Mesenchymal stem cell (in vitro differentiated cells and primary cell): ENCODE data around the gene CMKLR1.

Source experiments
- DNase-seq: peaks from one replicate; pipeline ENCODE4 v3.0.0-alpha.2; 2013
- H2AFZ ChIP-seq: one replicate; pipeline ENCODE4 v1.6.1; 2013; ENCODE audit warnings: low read depth, mild to moderate bottlenecking, control low read depth, inconsistent platforms, low read length, moderate library complexity
- H2AK5ac ChIP-seq: 2 replicates; pipeline ENCODE4 v1.6.1; 2013; ENCODE audit warnings: low read length, moderate library complexity, mild to moderate bottlenecking, inconsistent platforms; ENCODE audit not compliant: severe bottlenecking
- H2BK120ac ChIP-seq: one replicate; pipeline ENCODE4 v1.6.1; 2013; ENCODE audit warnings: low read depth, mild to moderate bottlenecking, inconsistent platforms, low read length, moderate library complexity
- H2BK12ac ChIP-seq, 2 experiments: one replicate each; pipeline ENCODE4 v1.6.1; 2013; ENCODE audit warnings: inconsistent platforms in 2 of 2, low read length in 2 of 2, mild to moderate bottlenecking in 2 of 2, moderate library complexity in 2 of 2, control low read depth in 1 of 2
- H2BK15ac ChIP-seq: one replicate; pipeline ENCODE4 v1.6.1; 2013; ENCODE audit warnings: mild to moderate bottlenecking, low read depth, inconsistent platforms; ENCODE audit not compliant: poor library complexity, severe bottlenecking
- H2BK5ac ChIP-seq: 2 replicates; pipeline ENCODE4 v1.6.1; 2013; ENCODE audit warnings: low read depth, mild to moderate bottlenecking, low read length, control low read depth, inconsistent platforms; ENCODE audit not compliant: poor library complexity, severe bottlenecking
- H3K14ac ChIP-seq, 2 experiments: one replicate each; pipeline ENCODE4 v1.6.1; 2013; ENCODE audit warnings: inconsistent platforms in 2 of 2, low read length in 2 of 2, control low read depth in 1 of 2, mild to moderate bottlenecking in 1 of 2, moderate library complexity in 1 of 2
- H3K18ac ChIP-seq, 2 experiments: one replicate each; pipeline ENCODE4 v1.6.1; 2013; ENCODE audit warnings: inconsistent platforms in 2 of 2, low read length in 2 of 2, control low read depth in 1 of 2, low read depth in 1 of 2, mild to moderate bottlenecking in 1 of 2
- H3K23ac ChIP-seq, 2 experiments: one replicate each; pipeline ENCODE4 v1.6.1; 2013; ENCODE audit warnings: inconsistent platforms in 2 of 2, low read length in 2 of 2, mild to moderate bottlenecking in 2 of 2, moderate library complexity in 2 of 2, control low read depth in 1 of 2
- H3K27ac ChIP-seq: 2 replicates; pipeline ENCODE4 v1.5.1; 2013; ENCODE audit warnings: mild to moderate bottlenecking, moderate library complexity, low read length, control low read depth, inconsistent platforms; ENCODE audit not compliant: poor library complexity, severe bottlenecking
- H3K27me3 ChIP-seq, 2 experiments: 2 replicates each; pipeline versions ENCODE4 v1.6.1 to v1.7.0; 2013; ENCODE audit warnings: low read length in 2 of 2, mild to moderate bottlenecking in 2 of 2, moderate library complexity in 2 of 2, control low read depth in 1 of 2, inconsistent platforms in 1 of 2; ENCODE audit not compliant: control insufficient read depth in 1 of 2, insufficient read depth in 1 of 2
- H3K36me3 ChIP-seq, 2 experiments: 2 replicates each; pipeline versions ENCODE4 v1.6.1 to v1.7.0; 2013; ENCODE audit warnings: low read length in 2 of 2, control low read depth in 1 of 2, inconsistent platforms in 1 of 2, low read depth in 1 of 2, mild to moderate bottlenecking in 1 of 2; ENCODE audit not compliant: insufficient read depth in 2 of 2, control insufficient read depth in 1 of 2
- H3K4ac ChIP-seq, 2 experiments: one replicate each; pipeline ENCODE4 v1.6.1; 2013; ENCODE audit warnings: inconsistent platforms in 2 of 2, low read length in 2 of 2, mild to moderate bottlenecking in 2 of 2, moderate library complexity in 2 of 2, control low read depth in 1 of 2, low read depth in 1 of 2
- H3K4me1 ChIP-seq: 2 replicates; pipeline ENCODE4 v1.6.1; 2013; ENCODE audit warnings: low read depth, low read length, control low read depth; ENCODE audit not compliant: control insufficient read depth, insufficient read depth
- H3K4me2 ChIP-seq: 2 replicates; pipeline ENCODE4 v1.6.1; 2013; ENCODE audit warnings: low read length, mild to moderate bottlenecking, inconsistent platforms; ENCODE audit not compliant: poor library complexity, severe bottlenecking
- H3K4me3 ChIP-seq, 2 experiments: 2 replicates each; pipeline versions ENCODE4 v1.5.1 to v1.7.0; 2013; ENCODE audit warnings: low read length in 2 of 2, mild to moderate bottlenecking in 2 of 2, control low read depth in 1 of 2, low read depth in 1 of 2; ENCODE audit not compliant: insufficient read depth in 1 of 2
- H3K79me1 ChIP-seq: replicated peaks from 2 replicates; pipeline ENCODE4 v1.6.1; 2013; ENCODE audit warnings: mild to moderate bottlenecking, control low read depth, low read length, inconsistent platforms; ENCODE audit not compliant: poor library complexity, severe bottlenecking
- H3K9ac ChIP-seq: 2 replicates; pipeline ENCODE4 v1.7.0; 2013; ENCODE audit warnings: mild to moderate bottlenecking, low read length, moderate library complexity
- H3K9me3 ChIP-seq: 2 replicates; pipeline ENCODE4 v1.7.0; 2013; ENCODE audit warnings: mild to moderate bottlenecking, low read length; ENCODE audit not compliant: control insufficient read depth
- H4K8ac ChIP-seq: one replicate; pipeline ENCODE4 v1.6.1; 2013; ENCODE audit warnings: inconsistent platforms, mild to moderate bottlenecking, low read length, moderate library complexity
- H4K91ac ChIP-seq: one replicate; pipeline ENCODE4 v1.6.1; 2013; ENCODE audit warnings: mild to moderate bottlenecking, low read length, inconsistent platforms
- WGBS: methylation state at CpG from one replicate; pipeline ENCODE4 v1.1.7; 2013; ENCODE audit warnings: mixed read lengths; 5-methylcytosine and 5-hydroxymethylcytosine counted together

The CMKLR1 gene

DNA sequence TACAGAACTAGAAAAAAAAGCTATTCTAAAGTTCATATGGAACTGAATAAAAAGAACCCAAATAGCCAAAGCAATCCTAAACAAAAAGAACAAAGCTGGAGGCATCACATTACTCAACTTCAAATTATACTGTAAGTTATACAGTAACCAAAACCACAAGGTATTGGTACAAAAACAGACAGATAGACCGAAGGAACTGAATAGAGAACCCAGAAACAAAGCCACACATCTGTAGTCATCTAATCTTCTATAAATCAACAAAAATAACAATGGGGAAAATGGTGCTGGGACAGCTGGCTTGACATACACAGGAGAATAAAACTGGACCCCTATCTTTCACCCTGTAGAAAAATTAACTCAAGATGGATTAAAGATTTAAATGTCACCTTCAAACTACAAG lies 38.1 kb upstream of the CMKLR1 start:
- H3K36me3 ChIP-seq, result no peaks in the 10 kb centered on the region
- no peak overlapping the region for H4K8ac ChIP-seq
- DNase-seq, result no peak
- no peak overlapping the region for H2BK5ac ChIP-seq
- H3K9ac ChIP-seq, result no peak overlapping the region
- no peaks in the 10 kb centered on the region for H3K4me1 ChIP-seq
- H2AFZ ChIP-seq, result no peak overlapping the region
- no peak overlapping the region for H3K18ac ChIP-seq
- WGBS, result no CpG with 5 or more reads among the region's 1 CpG
- peaks cover 33% of the 10 kb centered on the region for H3K9me3 ChIP-seq
- no peak overlapping the region for H2BK120ac ChIP-seq
- H4K91ac ChIP-seq, result no peak overlapping the region
- H3K79me1 ChIP-seq, result no peaks in the 10 kb centered on the region
- H3K4me2 ChIP-seq, result no peak overlapping the region
- no peak overlapping the region for H3K4me3 ChIP-seq
- H3K14ac ChIP-seq, result no peak overlapping the region
- H2BK15ac ChIP-seq, result no peak overlapping the region
- no peak overlapping the region for H3K27ac ChIP-seq
- no peak overlapping the region for H3K4ac ChIP-seq
- H3K23ac ChIP-seq, result no peak overlapping the region
- no peak overlapping the region for H2BK12ac ChIP-seq
- H2AK5ac ChIP-seq, result no peak overlapping the region
- peaks cover 0 to 25% of the 10 kb centered on the region in 2 experiments for H3K27me3 ChIP-seq

DNA sequence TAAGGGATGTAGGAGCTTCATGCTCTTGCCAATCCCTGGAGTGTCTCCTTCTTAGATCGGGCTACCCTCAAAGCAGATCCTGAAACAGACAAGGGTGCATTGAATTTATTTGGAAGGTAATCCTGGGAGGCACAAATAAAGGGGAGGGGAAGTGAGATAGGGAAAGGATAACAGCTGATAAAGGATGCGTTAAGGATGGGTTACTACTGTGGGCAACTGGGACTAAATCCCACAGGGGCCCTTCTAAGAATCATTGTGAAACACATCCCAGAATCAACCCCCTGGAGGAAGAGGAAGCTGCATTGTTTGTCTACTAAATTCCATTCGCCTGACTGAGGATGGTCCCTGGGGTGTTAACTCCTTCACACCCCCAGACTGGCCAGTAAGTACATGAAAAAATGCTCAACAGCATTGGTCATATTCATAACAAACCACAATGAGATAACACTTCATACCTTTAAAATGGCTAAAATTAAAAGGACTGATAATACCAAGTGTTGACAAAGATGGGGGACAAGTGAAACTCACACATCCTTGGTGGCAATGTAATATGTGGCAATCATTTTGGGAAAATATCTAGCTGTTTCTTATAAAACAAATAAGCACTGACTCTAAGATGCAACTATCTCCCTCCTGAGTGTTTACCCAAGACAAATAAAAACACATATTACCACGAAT lies 37.0 kb upstream of the CMKLR1 start:
- no peak overlapping the region for H2BK120ac ChIP-seq
- WGBS, result 31% methylated on average over 4 of the region's 4 CpGs

DNA sequence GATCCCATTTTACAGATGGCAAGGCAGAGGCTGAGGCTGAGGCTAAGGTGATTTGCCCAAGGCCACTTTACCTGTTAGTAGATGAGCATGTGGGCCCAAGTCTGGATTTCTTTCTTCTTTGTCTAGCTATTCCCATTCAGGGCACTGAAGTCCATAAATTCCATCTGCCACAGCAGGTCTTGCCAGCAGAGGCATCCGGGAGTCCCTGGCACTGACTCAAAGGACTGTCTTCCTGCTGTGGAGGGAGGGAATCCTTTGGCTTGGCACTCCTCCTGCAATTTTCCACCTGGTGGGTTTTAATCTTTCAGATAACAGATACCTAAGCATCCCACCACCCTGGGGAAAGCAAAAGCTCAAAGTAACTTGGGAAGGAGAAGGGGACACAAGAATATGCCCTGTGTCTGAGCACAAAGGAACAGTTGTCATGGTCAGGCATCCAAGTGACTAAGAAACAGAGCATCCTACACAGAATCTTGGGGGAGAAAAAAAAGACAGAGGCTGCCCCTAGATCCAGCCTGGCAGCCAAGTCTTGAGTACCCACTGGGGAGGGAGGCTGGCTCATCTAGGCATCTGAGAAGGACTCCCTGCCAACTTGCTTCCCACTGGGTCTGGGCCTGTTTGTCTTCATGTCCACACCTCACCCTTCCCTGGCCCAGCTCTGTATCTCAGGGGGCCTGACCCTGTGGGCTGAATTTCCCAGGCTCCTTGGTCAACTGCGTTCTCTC lies 35.6 kb upstream of the CMKLR1 start:
- Histone ChIP-seq H3K4me2 (no peak overlapping the region), H2BK15ac (no peak overlapping the region), H4K8ac (no peak overlapping the region), H2BK12ac (no peak overlapping the region), H3K4me3 (no peak overlapping the region), H3K9me3 (peaks cover 33% of the 10 kb centered on the region), H3K9ac (no peak overlapping the region), H3K23ac (no peak overlapping the region), H3K14ac (no peak overlapping the region), H3K79me1 (no peaks in the 10 kb centered on the region), H2BK120ac (no peak overlapping the region), H3K18ac (no peak overlapping the region), H2AK5ac (no peak overlapping the region), H3K27ac (no peak overlapping the region), H3K4me1 (peaks cover 3% of the 10 kb centered on the region), H4K91ac (no peak overlapping the region), H3K4ac (no peak overlapping the region), H3K27me3 (peaks cover 0 to 3% of the 10 kb centered on the region in 2 experiments), H2BK5ac (no peak overlapping the region), H2AFZ (no peak overlapping the region), H3K36me3 (no peaks in the 10 kb centered on the region)
- 96% methylated on average over 2 of the region's 2 CpGs for WGBS
- no peak for DNase-seq

More for the DNA sequence above, 37.0 kb upstream of the CMKLR1 start:
- Histone ChIP-seq H4K8ac (no peak overlapping the region), H3K18ac (no peak overlapping the region), H3K4me3 (no peak overlapping the region), H3K27me3 (peaks cover 0 to 15% of the 10 kb centered on the region in 2 experiments), H3K36me3 (no peaks in the 10 kb centered on the region), H3K9ac (no peak overlapping the region), H2BK15ac (no peak overlapping the region), H3K4me1 (peaks cover 3% of the 10 kb centered on the region), H2AFZ (no peak overlapping the region), H2BK5ac (no peak overlapping the region), H3K4me2 (no peak overlapping the region), H4K91ac (no peak overlapping the region), H3K4ac (no peak overlapping the region), H2BK12ac (no peak overlapping the region), H3K14ac (no peak overlapping the region), H3K23ac (no peak overlapping the region), H3K79me1 (no peaks in the 10 kb centered on the region), H3K9me3 (peaks cover 33% of the 10 kb centered on the region), H3K27ac (no peak overlapping the region), H2AK5ac (no peak overlapping the region)
- DNase-seq, result no peak

DNA sequence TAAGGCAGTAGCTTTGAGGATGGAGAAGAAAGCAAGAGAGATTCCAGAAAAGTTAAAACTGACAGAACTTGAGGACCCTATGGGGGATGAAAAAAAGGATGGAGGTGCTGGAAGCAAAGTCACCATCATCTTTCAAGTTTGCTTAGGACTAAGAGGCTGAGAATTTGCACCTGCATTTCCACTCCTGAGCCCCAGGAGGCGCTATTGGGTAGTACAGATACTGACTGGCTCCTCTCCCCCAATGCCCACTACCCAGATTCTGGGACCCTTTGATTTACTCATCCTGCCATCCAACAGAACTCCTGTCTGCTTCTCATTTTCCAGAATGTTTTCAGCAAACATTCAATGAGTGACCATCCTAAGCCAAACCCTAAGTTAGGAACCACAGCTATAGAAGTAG lies 34.0 kb upstream of the CMKLR1 start:
- Histone ChIP-seq H4K91ac (no peak overlapping the region), H3K27ac (no peak overlapping the region), H2BK5ac (no peak overlapping the region), H3K14ac (no peak overlapping the region), H2BK120ac (no peak overlapping the region), H4K8ac (no peak overlapping the region), H3K23ac (no peak overlapping the region), H3K4me2 (no peak overlapping the region), H3K9ac (no peak overlapping the region), H2AFZ (no peak overlapping the region), H2BK12ac (no peak overlapping the region), H3K27me3 (peaks cover 0 to 3% of the 10 kb centered on the region in 2 experiments), H2AK5ac (no peak overlapping the region), H3K79me1 (no peaks in the 10 kb centered on the region), H3K4me3 (no peak overlapping the region), H3K4me1 (peaks cover 3% of the 10 kb centered on the region), H3K9me3 (peaks cover 30% of the 10 kb centered on the region), H3K4ac (no peak overlapping the region), H2BK15ac (no peak overlapping the region), H3K18ac (no peak overlapping the region), H3K36me3 (no peaks in the 10 kb centered on the region)
- WGBS, result 10% methylated on average over 1 of the region's 1 CpG
- no peak for DNase-seq
